ENCODE data around the gene FAM114A1. TPM values are rescaled to one million over a fixed set of nuclear protein-coding genes. Genes with fewer than 3 reads are reported as not detected.

Gene FAM114A1
- total RNA-seq, 2 donors from 2014 or later = 0.48 to 0.83 TPM

- no peak overlapping the region for H3K27ac Mint-ChIP-seq
- peaks cover 20% of the 10 kb centered on the region for H3K4me1 Mint-ChIP-seq (ENCODE audit: low read depth)
- H3K27me3 Mint-ChIP-seq (ENCODE audit: low read depth) = no peaks in the 10 kb centered on the region
- no peaks in the 10 kb centered on the region for H3K36me3 Mint-ChIP-seq (ENCODE audit: insufficient read depth in 2 of 2)
- DNase-seq (no peak), ATAC-seq (replicated peaks in 1 of 2) (no peak)
- no peak overlapping the region for H3K4me3 Mint-ChIP-seq
- H3K9me3 Mint-ChIP-seq = no peaks in the 10 kb centered on the region
Observed at GRCh38 chr4:38919494-38919893, 51.9 kb downstream of the FAM114A1 start.

DNA sequence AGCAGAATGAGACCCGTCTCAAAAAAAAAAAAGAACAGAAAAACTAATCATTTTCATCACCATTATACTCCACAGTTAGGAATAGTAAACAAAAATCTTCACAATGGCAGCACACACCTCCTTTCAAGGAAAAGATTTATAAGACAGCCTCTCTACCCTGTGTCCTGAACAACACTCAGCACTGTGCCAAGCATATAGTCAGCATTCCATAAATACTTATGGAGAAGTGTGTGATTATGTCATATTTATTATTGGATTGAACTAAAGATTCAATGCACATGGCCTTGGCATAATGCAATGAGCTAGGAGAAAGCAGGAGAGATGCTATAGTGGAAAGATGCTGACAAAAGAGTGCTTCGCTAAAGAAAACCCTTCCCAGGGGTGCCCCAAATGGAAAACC, 52.6 kb downstream of the FAM114A1 start:
- DNase-seq = no peak
- peaks cover 13% of the 10 kb centered on the region for H3K4me1 Mint-ChIP-seq (ENCODE audit: low read depth)
- no peak overlapping the region for H3K27ac Mint-ChIP-seq
- no peaks in the 10 kb centered on the region for H3K9me3 Mint-ChIP-seq
- ATAC-seq (replicated peaks in 1 of 2) = no peak
- H3K27me3 Mint-ChIP-seq (ENCODE audit: low read depth) = no peaks in the 10 kb centered on the region
- no peaks in the 10 kb centered on the region for H3K36me3 Mint-ChIP-seq (ENCODE audit: insufficient read depth in 2 of 2)
- no peak overlapping the region for H3K4me3 Mint-ChIP-seq

- ATAC-seq (replicated peaks in 1 of 2) = no peak
- H3K27ac Mint-ChIP-seq = no peak overlapping the region
- H3K36me3 Mint-ChIP-seq (ENCODE audit: insufficient read depth in 2 of 2) = no peaks in the 10 kb centered on the region
- no peaks in the 10 kb centered on the region for H3K9me3 Mint-ChIP-seq
- peaks cover 10% of the 10 kb centered on the region for H3K4me1 Mint-ChIP-seq (ENCODE audit: low read depth)
- H3K27me3 Mint-ChIP-seq (ENCODE audit: low read depth) = no peaks in the 10 kb centered on the region
- no peak for DNase-seq
- H3K4me3 Mint-ChIP-seq = no peak overlapping the region
Observed at GRCh38 chr4:38920677-38921076, 53.1 kb downstream of the FAM114A1 start.

DNA sequence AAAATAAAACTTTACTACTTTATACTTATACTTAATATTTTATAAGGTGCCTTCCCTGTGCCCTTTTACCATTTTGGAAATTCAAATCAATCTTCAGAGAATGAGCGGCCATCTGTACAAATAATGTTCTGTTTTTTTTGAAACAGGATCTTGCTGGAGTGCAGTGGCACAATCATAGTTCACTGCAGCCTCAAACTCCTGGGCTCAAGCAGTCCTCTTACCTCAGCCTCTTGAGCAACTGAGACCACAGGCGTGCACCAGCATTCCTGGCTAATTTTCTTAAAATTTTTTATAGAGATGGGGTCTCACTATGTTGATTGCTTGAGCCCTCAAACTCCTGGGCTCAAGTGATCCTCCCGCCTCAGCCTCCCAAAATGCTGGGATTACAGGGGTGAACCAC, 53.5 kb downstream of the FAM114A1 start:
- no peak for DNase-seq
- Mint-ChIP-seq H3K27me3 (ENCODE audit: low read depth) (no peaks in the 10 kb centered on the region), H3K36me3 (ENCODE audit: insufficient read depth in 2 of 2) (no peaks in the 10 kb centered on the region), H3K27ac (no peak overlapping the region), H3K4me3 (no peak overlapping the region), H3K4me1 (ENCODE audit: low read depth) (peaks cover 10% of the 10 kb centered on the region), H3K9me3 (no peaks in the 10 kb centered on the region)
- no peak for ATAC-seq (replicated peaks in 1 of 2)

DNA sequence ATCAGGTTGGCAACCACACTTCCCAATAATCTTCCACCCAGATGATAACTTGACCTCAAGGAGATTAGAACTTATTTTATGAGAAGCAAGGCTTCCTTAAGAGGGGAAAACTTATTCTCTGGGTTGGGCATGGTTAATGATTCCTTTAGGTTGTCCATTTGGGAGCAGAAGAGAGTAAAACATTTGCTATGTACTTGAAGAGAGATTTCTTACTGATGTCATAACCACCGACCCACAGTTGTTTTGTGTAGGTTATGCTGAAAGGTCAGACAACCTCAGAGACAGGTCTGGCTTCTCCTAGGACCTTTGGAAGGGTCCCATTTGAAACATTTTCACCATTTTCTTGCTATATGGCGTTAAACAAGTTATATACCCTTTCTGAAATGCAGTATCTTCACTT, 56.1 kb downstream of the FAM114A1 start:
- Mint-ChIP-seq H3K27me3 (ENCODE audit: low read depth) (peaks cover 6% of the 10 kb centered on the region), H3K36me3 (ENCODE audit: insufficient read depth in 2 of 2) (no peaks in the 10 kb centered on the region), H3K27ac (no peak overlapping the region), H3K4me3 (no peak overlapping the region), H3K4me1 (ENCODE audit: low read depth) (peaks cover 10% of the 10 kb centered on the region), H3K9me3 (no peaks in the 10 kb centered on the region)
- ATAC-seq (replicated peaks in 1 of 2) (no peak), DNase-seq (no peak)

- Mint-ChIP-seq H3K27ac (no peak overlapping the region), H3K9me3 (no peaks in the 10 kb centered on the region), H3K4me1 (ENCODE audit: low read depth) (peaks cover 10% of the 10 kb centered on the region), H3K4me3 (no peak overlapping the region), H3K27me3 (ENCODE audit: low read depth) (peaks cover 6% of the 10 kb centered on the region), H3K36me3 (ENCODE audit: insufficient read depth in 2 of 2) (no peaks in the 10 kb centered on the region)
- DNase-seq (no peak), ATAC-seq (replicated peaks in 1 of 2) (no peak)
Observed at GRCh38 chr4:38924353-38924752, 56.7 kb downstream of the FAM114A1 start.

GRCh38 chr4:38925492-38926413, 58.1 kb downstream of the FAM114A1 start:
- H3K27ac Mint-ChIP-seq = no peak overlapping the region
- DNase-seq (no peak), ATAC-seq (replicated peaks in 1 of 2) (no peak)
- H3K36me3 Mint-ChIP-seq (ENCODE audit: insufficient read depth in 2 of 2) = no peaks in the 10 kb centered on the region
- no peak overlapping the region for H3K4me3 Mint-ChIP-seq
- H3K4me1 Mint-ChIP-seq (ENCODE audit: low read depth) = peaks cover 20% of the 10 kb centered on the region
- no peaks in the 10 kb centered on the region for H3K9me3 Mint-ChIP-seq
- H3K27me3 Mint-ChIP-seq (ENCODE audit: low read depth) = peaks cover 6% of the 10 kb centered on the region

- DNase-seq (no peak), ATAC-seq (replicated peaks in 1 of 2) (no peak)
- Mint-ChIP-seq H3K4me3 (no peak overlapping the region), H3K4me1 (ENCODE audit: low read depth) (peaks cover 20% of the 10 kb centered on the region), H3K27ac (no peak overlapping the region), H3K36me3 (ENCODE audit: insufficient read depth in 2 of 2) (no peaks in the 10 kb centered on the region), H3K27me3 (ENCODE audit: low read depth) (peaks cover 6% of the 10 kb centered on the region), H3K9me3 (no peaks in the 10 kb centered on the region)
Observed at GRCh38 chr4:38926896-38927295, 59.3 kb downstream of the FAM114A1 start.

DNA sequence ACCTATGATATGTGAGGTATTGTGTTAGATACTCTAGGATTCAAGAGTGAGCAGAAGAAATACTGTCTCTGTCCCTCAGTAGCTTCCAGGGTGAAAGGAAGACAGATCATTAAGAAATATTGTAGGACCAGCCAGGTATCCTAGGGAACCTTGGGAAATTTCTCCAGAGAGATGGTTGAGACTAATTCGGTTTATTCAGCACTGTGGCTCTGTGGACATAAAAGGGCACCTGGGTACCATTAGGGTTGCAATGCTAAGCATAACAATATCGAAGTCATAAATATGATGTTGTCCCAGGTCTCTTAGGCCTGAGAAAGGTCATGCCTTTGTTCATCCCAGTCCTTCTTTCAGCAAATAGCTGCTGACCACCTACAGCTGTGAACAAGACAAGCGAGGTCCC, 61.0 kb downstream of the FAM114A1 start:
- Mint-ChIP-seq H3K9me3 (no peaks in the 10 kb centered on the region), H3K36me3 (ENCODE audit: insufficient read depth in 2 of 2) (no peaks in the 10 kb centered on the region), H3K4me1 (ENCODE audit: low read depth) (peaks cover 17% of the 10 kb centered on the region), H3K27ac (no peak overlapping the region), H3K27me3 (ENCODE audit: low read depth) (peaks cover 6% of the 10 kb centered on the region), H3K4me3 (no peak overlapping the region)
- no peak for ATAC-seq (replicated peaks in 1 of 2)
- no peak for DNase-seq

DNA sequence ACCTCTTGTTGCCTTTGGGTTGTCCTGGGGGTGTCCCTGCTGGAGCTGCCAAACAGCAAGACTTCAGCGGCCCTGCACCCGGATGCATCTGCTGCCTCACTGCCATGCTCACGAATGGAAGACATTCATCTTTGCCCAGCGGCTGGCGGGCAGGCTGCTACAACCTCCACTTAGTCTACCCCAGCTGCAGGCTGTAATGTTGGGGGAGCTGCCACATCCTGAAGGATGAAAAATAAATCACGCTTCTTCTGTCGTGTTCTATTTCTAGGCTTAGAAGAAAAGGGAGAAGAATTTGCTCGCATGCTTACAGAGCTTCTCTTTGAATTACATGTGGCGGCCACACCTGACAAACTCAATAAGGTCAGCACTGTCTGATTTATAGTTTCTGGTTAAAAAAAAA, 61.4 kb downstream of the FAM114A1 start:
- no peak for ATAC-seq (replicated peaks in 1 of 2)
- Mint-ChIP-seq H3K9me3 (no peaks in the 10 kb centered on the region), H3K27ac (peak overlapping the region; percentile 41), H3K4me1 (ENCODE audit: low read depth) (peaks cover 14% of the 10 kb centered on the region), H3K4me3 (no peak overlapping the region), H3K27me3 (ENCODE audit: low read depth) (peaks cover 6% of the 10 kb centered on the region), H3K36me3 (ENCODE audit: insufficient read depth in 2 of 2) (no peaks in the 10 kb centered on the region)
- no peak for DNase-seq

GRCh38 chr4:38930204-38930603, 62.6 kb downstream of the FAM114A1 start:
- H3K9me3 Mint-ChIP-seq = no peaks in the 10 kb centered on the region
- H3K36me3 Mint-ChIP-seq (ENCODE audit: insufficient read depth in 2 of 2) = no peaks in the 10 kb centered on the region
- H3K4me3 Mint-ChIP-seq = peak overlapping the region in 1 of 2 donors; percentile 38
- peaks cover 14% of the 10 kb centered on the region for H3K4me1 Mint-ChIP-seq (ENCODE audit: low read depth)
- peak; percentile 76 to 89 for ATAC-seq (replicated peaks in 1 of 2)
- DNase-seq = no peak
- peaks cover 6% of the 10 kb centered on the region for H3K27me3 Mint-ChIP-seq (ENCODE audit: low read depth)
- H3K27ac Mint-ChIP-seq = peak overlapping the region; percentile 58

- Mint-ChIP-seq H3K36me3 (ENCODE audit: insufficient read depth in 2 of 2) (no peaks in the 10 kb centered on the region), H3K9me3 (no peaks in the 10 kb centered on the region), H3K4me1 (ENCODE audit: low read depth) (peaks cover 14% of the 10 kb centered on the region), H3K4me3 (peak overlapping the region in 1 of 2 donors; percentile 38), H3K27me3 (ENCODE audit: low read depth) (peaks cover 6% of the 10 kb centered on the region), H3K27ac (peak overlapping the region; percentile 58)
- DNase-seq = no peak
- no peak for ATAC-seq (replicated peaks in 1 of 2)
Observed at GRCh38 chr4:38930707-38931106, 63.1 kb downstream of the FAM114A1 start.

DNA sequence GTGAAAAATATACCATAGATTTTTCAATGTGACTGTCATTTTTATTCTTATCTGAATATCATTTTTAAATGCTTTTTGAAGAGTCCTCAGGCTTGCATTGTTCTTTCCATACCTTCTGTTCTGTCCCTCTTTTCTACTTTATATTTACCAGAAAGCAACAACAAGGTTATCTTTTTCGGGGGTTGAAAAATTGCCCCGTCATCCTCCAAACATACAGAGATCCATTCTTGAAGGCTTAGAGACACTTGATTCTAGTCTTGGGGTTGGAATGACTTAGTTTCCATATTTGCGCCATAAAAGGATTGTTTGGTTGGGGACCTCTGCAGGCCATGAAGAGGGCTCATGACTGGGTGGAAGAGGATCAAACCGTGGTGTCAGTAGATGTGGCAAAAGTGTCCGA, 63.5 kb downstream of the FAM114A1 start:
- no peak overlapping the region for H3K27ac Mint-ChIP-seq
- no peak for ATAC-seq (replicated peaks in 1 of 2)
- H3K4me1 Mint-ChIP-seq (ENCODE audit: low read depth) = peaks cover 14% of the 10 kb centered on the region
- H3K36me3 Mint-ChIP-seq (ENCODE audit: insufficient read depth in 2 of 2) = no peaks in the 10 kb centered on the region
- no peak overlapping the region for H3K4me3 Mint-ChIP-seq
- no peak for DNase-seq
- no peaks in the 10 kb centered on the region for H3K9me3 Mint-ChIP-seq
- peaks cover 6% of the 10 kb centered on the region for H3K27me3 Mint-ChIP-seq (ENCODE audit: low read depth)
